HCT116 (cell line): ENCODE results near the gene MAST4. TPM values are rescaled to one million over a fixed set of nuclear protein-coding genes. Genes with fewer than 3 reads are reported as not detected.
"Not testable (repeated sequence)": the region's sequence is repeated elsewhere in the genome, so short reads cannot be mapped to it uniquely, and the experiment has no call there.

ENCODE experiments used
- ATAC-seq: fragments of 200-7000 bp; cut with Tn5 transposase; 2 replicates; pipeline ENCODE4 v1.9.1; 2020; ENCODE audit warnings: mild to moderate bottlenecking, moderate library complexity
- BruUV-seq: library from RNA; stranded (reverse); fragments of 400-500 nt; replicated peaks from 2 replicates; lab custom pipeline; 2021; lab: Mats Ljungman, UMichigan
- CTCF ChIA-PET: fragments of 300-600 bp; sonication (Branson Sonifier 250); formaldehyde crosslinking; loops from one replicate; lab custom pipeline; 2021; ENCODE audit warnings: antibody characterized with exemption; lab: Charles Lee
- POLR2A ChIA-PET: fragments of 300-600, 350-600 bp; sonication (Branson Sonifier 250); formaldehyde crosslinking; loops from one replicate; lab custom pipeline; 2021; ENCODE audit warnings: antibody characterized with exemption; lab: Charles Lee
- RAD21 ChIA-PET, 2 experiments: fragments of 300-600 bp; sonication (Branson Sonifier 250); formaldehyde crosslinking; loops; one replicate each; lab custom pipeline; 2023; ENCODE audit warnings: low total read pairs in 2 of 2; ENCODE audit not compliant: uncharacterized antibody in 2 of 2, unreplicated experiment in 2 of 2, low non-redundant PET in 1 of 2; lab: Charles Lee
- DNase-seq: peaks from one replicate; pipeline ENCODE4 v3.0.0-alpha.2; 2010; ENCODE audit warnings: low read depth, low spot score
- H2AFZ ChIP-seq: fragments of 200-600 bp; shearing (Covaris generic), sonication (generic); 2 replicates; pipeline ENCODE4 v1.6.1; 2017; ENCODE audit warnings: low read depth, mixed run types, mixed read lengths, antibody characterized with exemption, low read length; ENCODE audit not compliant: poor library complexity, severe bottlenecking
- H3K27ac ChIP-seq: 2 replicates; pipeline ENCODE4 v1.5.1; 2012; ENCODE audit warnings: low read depth, low read length
- H3K27me3 ChIP-seq: fragments of 200-600 bp; sonication (generic); 2 replicates; pipeline ENCODE4 v1.6.1; 2016; ENCODE audit warnings: mixed run types, low read length, mixed read lengths; ENCODE audit not compliant: insufficient read depth
- H3K36me3 ChIP-seq, 2 experiments: fragments of 200-500 bp in 1 of 2; fragments of 200-600 bp in 1 of 2; sonication (Bioruptor generic) in 1 of 2; sonication (generic) in 1 of 2; 2 replicates each; pipeline versions ENCODE4 v1.5.1 to v1.6.1; 2014 to 2016; ENCODE audit warnings: low read length in 2 of 2, inconsistent platforms in 1 of 2, mixed read lengths in 1 of 2, mixed run types in 1 of 2; ENCODE audit not compliant: insufficient read depth in 2 of 2, control insufficient read depth in 1 of 2
- H3K4me1 ChIP-seq, 2 experiments: fragments of 200-600 bp in 1 of 2; sonication (generic) in 1 of 2; 2 replicates each; pipeline versions ENCODE4 v1.5.1 to v1.6.1; 2012 to 2017; ENCODE audit warnings: low read length in 2 of 2, inconsistent platforms in 1 of 2, mild to moderate bottlenecking in 1 of 2, mixed read lengths in 1 of 2, mixed run types in 1 of 2, moderate library complexity in 1 of 2; ENCODE audit not compliant: insufficient read depth in 2 of 2, control insufficient read depth in 1 of 2
- H3K4me2 ChIP-seq: fragments of 200-600 bp; sonication (generic); 2 replicates; pipeline ENCODE4 v1.6.1; 2017; ENCODE audit warnings: mixed run types, low read length, mixed read lengths
- H3K4me3 ChIP-seq, 2 experiments: fragments of 200-600 bp in 1 of 2; sonication (generic) in 1 of 2; replicated peaks in 1 of 2; 2 replicates each; pipeline ENCODE4 v1.5.1; 2011 to 2016; ENCODE audit warnings: low read length in 2 of 2, control low read depth in 1 of 2, low read depth in 1 of 2, mild to moderate bottlenecking in 1 of 2, mixed read lengths in 1 of 2, mixed run types in 1 of 2
- H3K79me2 ChIP-seq: fragments of 200-600 bp; sonication (generic); 2 replicates; pipeline ENCODE4 v1.6.1; 2017; ENCODE audit warnings: mild to moderate bottlenecking, mixed run types, low read length, moderate library complexity, mixed read lengths; ENCODE audit not compliant: insufficient read depth
- H3K9ac ChIP-seq: fragments of 200-600 bp; sonication (generic); 2 replicates; pipeline ENCODE4 v1.6.1; 2016; ENCODE audit warnings: low read length, mixed read lengths
- H3K9me2 ChIP-seq: fragments of 200-600 bp; sonication (generic), shearing (Covaris generic); 2 replicates; pipeline ENCODE4 v1.6.1; 2017; ENCODE audit warnings: mixed run types, mild to moderate bottlenecking, moderate library complexity; ENCODE audit not compliant: insufficient read depth
- H3K9me3 ChIP-seq, 2 experiments: fragments of 200-500 bp in 1 of 2; fragments of 200-600 bp in 1 of 2; sonication (Bioruptor generic) in 1 of 2; sonication (generic) in 1 of 2; 2 replicates each; pipeline ENCODE4 v1.6.1; 2014 to 2017; ENCODE audit warnings: low read length in 2 of 2, mixed read lengths in 2 of 2, inconsistent platforms in 1 of 2, low read depth in 1 of 2, mild to moderate bottlenecking in 1 of 2, mixed run types in 1 of 2, moderate library complexity in 1 of 2; ENCODE audit not compliant: control insufficient read depth in 1 of 2, insufficient read depth in 1 of 2
- H4K20me1 ChIP-seq: fragments of 200-600 bp; sonication (generic), shearing (Covaris generic); 2 replicates; pipeline ENCODE4 v1.6.1; 2017; ENCODE audit warnings: mixed run types, mild to moderate bottlenecking, moderate library complexity; ENCODE audit not compliant: insufficient read depth
- CEBPB ChIP-seq: IDR thresholded peaks from 2 replicates; pipeline ENCODE4 v1.6.1; 2012; ENCODE audit warnings: low read depth
- EGR1 ChIP-seq: IDR thresholded peaks from 2 replicates; pipeline ENCODE4 v1.6.1; 2012; ENCODE audit warnings: low read depth
- ELF1 ChIP-seq: IDR thresholded peaks from 2 replicates; pipeline ENCODE4 v1.6.1; 2012; ENCODE audit warnings: low read depth, borderline replicate concordance
- EZH2 ChIP-seq: fragments of 200-600 bp; sonication (generic); IDR thresholded peaks from 2 replicates; pipeline ENCODE4 v1.6.1; 2017; ENCODE audit warnings: antibody characterized with exemption, mixed run types
- EZH2phosphoT487 ChIP-seq: fragments of 200-600 bp; IDR thresholded peaks from 2 replicates; pipeline ENCODE4 v1.6.1; 2018; ENCODE audit warnings: antibody characterized with exemption, borderline replicate concordance
- RAD21 ChIP-seq: IDR thresholded peaks from 2 replicates; pipeline ENCODE4 v1.6.1; 2012; ENCODE audit warnings: low read depth, mild to moderate bottlenecking
- REST ChIP-seq: IDR thresholded peaks from 2 replicates; pipeline ENCODE4 v1.6.1; 2012; ENCODE audit warnings: low read depth
- SIN3A ChIP-seq: IDR thresholded peaks from 2 replicates; pipeline ENCODE4 v1.6.1; 2012; ENCODE audit warnings: low read depth
- SP1 ChIP-seq: IDR thresholded peaks from 2 replicates; pipeline ENCODE4 v1.6.1; 2012; ENCODE audit warnings: low read depth
- SRF ChIP-seq: IDR thresholded peaks from 2 replicates; pipeline ENCODE4 v1.6.1; 2012; ENCODE audit warnings: low read depth
- TCF7L2 ChIP-seq: IDR thresholded peaks from 2 replicates; pipeline ENCODE4 v1.7.0; 2011; ENCODE audit warnings: borderline replicate concordance, inconsistent platforms; ENCODE audit not compliant: insufficient read depth, insufficient read length; ENCODE audit errors: extremely low read depth
- YY1 ChIP-seq: IDR thresholded peaks from 2 replicates; pipeline ENCODE4 v1.6.1; 2011; ENCODE audit warnings: low read length, low read depth, moderate library complexity, mild to moderate bottlenecking; ENCODE audit not compliant: insufficient replicate concordance; ENCODE audit errors: extremely low read depth
- ZBTB33 ChIP-seq: IDR thresholded peaks from 2 replicates; pipeline ENCODE4 v1.6.1; 2011; ENCODE audit warnings: mild to moderate bottlenecking, low read length, moderate library complexity; ENCODE audit not compliant: insufficient replicate concordance; ENCODE audit errors: extremely low read depth
- ZFX ChIP-seq: fragments of 450-650 bp; IDR thresholded peaks from 2 replicates; pipeline ENCODE4 v1.6.1; 2017
- intact Hi-C: fragments of 100-400 bp; cut with micrococcal nuclease; formaldehyde crosslinking; loops from 2 replicates; pipeline ENCODE4 v1.10.0; 2022
- total RNA-seq: library from RNA; stranded (reverse); gene quantifications from one replicate; pipeline ENCODE4 v1.2.1, GENCODE V29; 2021; ENCODE audit not compliant: unreplicated experiment

The MAST4 gene
- total RNA-seq, 1 experiment from 2014 or later, result 1.1 TPM

GRCh38 chr5:67170767-67171166 is 574.6 kb downstream of the MAST4 start:
- Histone ChIP-seq H3K9ac (no peak overlapping the region), H2AFZ (no peak overlapping the region), H3K9me3 (no peaks in the 10 kb centered on the region), H3K27me3 (no peaks in the 10 kb centered on the region), H3K36me3 (no peaks in the 10 kb centered on the region), H3K4me1 (peaks cover 7 to 13% of the 10 kb centered on the region in 2 experiments), H3K79me2 (no peaks in the 10 kb centered on the region), H3K4me2 (no peak overlapping the region), H3K4me3 (no peak overlapping the region), H3K9me2 (no peaks in the 10 kb centered on the region), H3K27ac (no peak overlapping the region), H4K20me1 (no peaks in the 10 kb centered on the region)
- intact Hi-C loops, result no loop called here
- no peak for ATAC-seq
- ChIA-PET POLR2A (no interaction called here), RAD21 (no interaction called here), CTCF (no interaction called here)
- no TSS peak for BruUV-seq
- TF ChIP-seq ZBTB33 (no peak), EGR1 (no peak), EZH2 (no peak), SIN3A (no peak), EZH2phosphoT487 (no peak), RAD21 (no peak), SP1 (no peak), SRF (no peak), ZFX (no peak), REST (no peak), TCF7L2 (no peak), CEBPB (no peak), ELF1 (no peak), YY1 (no peak)
- no peak for DNase-seq

GRCh38 chr5:67173351-67173750 is 577.2 kb downstream of the MAST4 start:
- H3K79me2 ChIP-seq, H3K9me3 ChIP-seq, H3K27ac ChIP-seq, H4K20me1 ChIP-seq, H3K4me2 ChIP-seq, H3K27me3 ChIP-seq, H3K4me3 ChIP-seq, RAD21 ChIA-PET, BruUV-seq, intact Hi-C loops, POLR2A ChIA-PET, CTCF ChIA-PET, H2AFZ ChIP-seq, ATAC-seq, H3K4me1 ChIP-seq, H3K36me3 ChIP-seq, DNase-seq, H3K9me2 ChIP-seq, H3K9ac ChIP-seq: not testable (repeated sequence)
